ENCODE measurements around the gene IDS.
"Not testable (repeated sequence)": the region's sequence is repeated elsewhere in the genome, so short reads cannot be mapped to it uniquely, and the experiment has no call there.

GRCh38 chrX:149549701-149550100 lies 44.6 kb upstream of the IDS start, which contains the start of gene HSFX3:
- not testable (repeated sequence) for TF ChIP-seq CTCF (conservative IDR thresholded peaks at IDR 0.05 in 1 of 2, IDR thresholded peaks at IDR 0.05 in 1 of 2; ENCODE audit: low read depth in 1 of 2, low read length in 2 of 2); EZH2 (IDR thresholded peaks at IDR 0.05; ENCODE audit: low read length, missing control alignments)
